TTC549 (cell line): ENCODE results near the gene TRANK1.

ENCODE experiments used
- FAIRE-seq: peaks from 2 replicates; lab custom pipeline; 2012; peaks lifted over from hg19 to GRCh38; lab: Jason Lieb, UNC

The TRANK1 gene

GRCh38 chr3:36843065-36844051, 101.5 kb downstream of the TRANK1 start:
- FAIRE-seq: no peak

- no peak for FAIRE-seq
These were observed 102.6 kb downstream of the TRANK1 start for GRCh38 chr3:36842275-36842674.

- FAIRE-seq: no peak
These were observed 104.4 kb downstream of the TRANK1 start for GRCh38 chr3:36840453-36840921.

- no peak for FAIRE-seq
These were observed 107.8 kb downstream of the TRANK1 start for GRCh38 chr3:36837089-36837488.

GRCh38 chr3:36833160-36833814, 111.6 kb downstream of the TRANK1 start:
- no peak for FAIRE-seq

- FAIRE-seq: no peak
These were observed 112.4 kb downstream of the TRANK1 start for GRCh38 chr3:36832406-36832805.

GRCh38 chr3:36827133-36827532, 117.7 kb downstream of the TRANK1 start:
- FAIRE-seq: no peak

GRCh38 chr3:36826240-36826639, 118.6 kb downstream of the TRANK1 start:
- FAIRE-seq: no peak

GRCh38 chr3:36824443-36824842, 120.4 kb downstream of the TRANK1 start:
- FAIRE-seq: no peak

GRCh38 chr3:36823806-36824205, 121.0 kb downstream of the TRANK1 start:
- no peak for FAIRE-seq

GRCh38 chr3:36820083-36820482, 124.8 kb downstream of the TRANK1 start:
- no peak for FAIRE-seq

- FAIRE-seq: no peak
These were observed 126.9 kb downstream of the TRANK1 start for GRCh38 chr3:36817806-36818533.

GRCh38 chr3:36815375-36815774, 129.5 kb downstream of the TRANK1 start:
- no peak for FAIRE-seq

- FAIRE-seq: no peak
These were observed 130.1 kb downstream of the TRANK1 start for GRCh38 chr3:36814776-36815175.

GRCh38 chr3:36814066-36814717, 130.7 kb downstream of the TRANK1 start:
- no peak for FAIRE-seq

GRCh38 chr3:36813305-36813704, 131.5 kb downstream of the TRANK1 start:
- FAIRE-seq: no peak

GRCh38 chr3:36812240-36812639, 132.6 kb downstream of the TRANK1 start:
- no peak for FAIRE-seq

- no peak for FAIRE-seq
These were observed 133.1 kb downstream of the TRANK1 start for GRCh38 chr3:36811768-36812167.

GRCh38 chr3:36804295-36805055, 140.4 kb downstream of the TRANK1 start:
- FAIRE-seq: no peak

- FAIRE-seq: no peak
These were observed 141.6 kb downstream of the TRANK1 start for GRCh38 chr3:36803091-36803791.
